ENCODE results near the gene GNAI2.
"Not testable (repeated sequence)": the region's sequence is repeated elsewhere in the genome, so short reads cannot be mapped to it uniquely, and the experiment has no call there.

GNAI2 gene

DNA sequence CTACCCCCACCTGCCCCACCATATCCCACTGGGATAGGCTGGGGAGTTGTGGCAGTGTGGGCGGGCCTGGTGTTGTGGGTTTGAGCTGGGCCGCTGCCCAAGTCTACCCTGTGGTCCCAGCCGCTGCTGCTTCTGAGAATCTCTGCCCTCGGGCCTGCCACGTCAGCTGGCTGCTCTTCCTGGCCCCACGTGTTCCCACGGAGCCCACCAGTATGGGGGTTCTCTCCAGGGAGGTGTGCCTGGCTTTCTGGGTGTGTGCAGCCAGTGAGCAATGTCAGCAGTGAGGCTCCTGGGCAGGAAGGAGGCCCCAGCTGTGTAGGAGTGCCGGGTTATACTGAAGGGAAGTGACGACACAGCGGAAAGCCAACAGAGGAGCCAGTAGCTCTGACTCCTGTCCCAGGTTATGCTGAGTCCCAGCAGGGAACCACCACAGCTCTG lies 10.5 kb downstream of the GNAI2 start:
- DNase-seq = peak; percentile 93

DNA sequence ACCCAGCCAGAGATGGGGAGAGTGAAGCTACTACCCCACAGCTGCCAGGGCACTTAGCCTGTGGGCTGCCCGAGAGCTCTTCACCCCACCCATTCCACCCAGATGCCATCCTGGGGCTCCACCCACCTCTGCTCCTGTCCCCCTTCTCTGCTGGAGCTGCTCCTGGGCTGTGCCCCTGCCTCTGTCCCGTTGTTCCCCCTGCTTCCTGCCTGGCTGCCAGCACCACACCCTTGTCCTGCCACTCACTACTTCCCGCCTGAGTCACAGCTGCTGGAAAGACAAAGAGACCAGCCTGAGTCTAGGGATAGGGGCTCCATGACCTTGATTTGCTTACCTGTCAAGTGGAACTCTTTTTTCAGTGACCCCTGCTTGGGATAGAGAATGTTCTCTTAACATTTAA lies 12.4 kb downstream of the GNAI2 start:
- DNase-seq = no peak

DNA sequence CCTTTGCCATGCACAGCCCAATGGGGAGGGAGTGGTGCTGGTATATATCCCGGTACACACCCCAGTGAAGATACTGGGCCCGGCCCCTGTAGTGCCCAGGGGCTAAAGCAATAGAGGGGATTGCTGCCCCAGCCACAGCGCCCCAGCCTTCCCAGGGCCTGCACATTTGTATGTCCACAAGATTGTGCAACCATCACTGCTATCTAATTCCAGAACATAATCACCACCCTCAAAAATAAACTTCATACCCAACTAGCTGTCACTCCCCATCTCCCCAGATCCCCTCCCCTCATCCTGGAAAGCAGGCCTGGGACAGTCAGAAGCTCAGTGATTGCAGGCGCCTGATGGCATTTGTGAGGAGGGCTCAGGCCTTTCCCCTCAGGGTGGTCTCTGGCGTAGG lies 13.5 kb downstream of the GNAI2 start:
- DNase-seq = no peak

DNA sequence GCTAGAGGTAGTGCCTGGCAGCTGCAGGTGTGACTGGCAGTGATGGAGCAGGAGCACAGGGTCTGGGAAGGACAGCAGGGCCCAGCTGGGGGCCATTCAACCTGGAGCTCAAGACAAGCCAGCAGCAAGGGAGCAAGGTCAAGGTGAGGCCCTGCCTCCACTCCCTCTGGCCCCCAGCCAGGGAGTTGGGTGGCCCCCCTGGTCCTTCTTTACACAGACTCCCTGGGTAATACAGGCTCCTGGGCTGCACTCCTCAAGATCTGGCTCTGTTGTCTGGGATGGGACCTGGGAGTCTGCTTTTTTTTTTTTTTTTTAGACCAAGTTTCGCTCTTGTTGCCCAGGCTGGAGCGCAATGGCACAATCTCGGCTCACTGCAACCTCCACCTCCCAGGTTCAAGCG lies 14.5 kb downstream of the GNAI2 start:
- no peak for DNase-seq

DNA sequence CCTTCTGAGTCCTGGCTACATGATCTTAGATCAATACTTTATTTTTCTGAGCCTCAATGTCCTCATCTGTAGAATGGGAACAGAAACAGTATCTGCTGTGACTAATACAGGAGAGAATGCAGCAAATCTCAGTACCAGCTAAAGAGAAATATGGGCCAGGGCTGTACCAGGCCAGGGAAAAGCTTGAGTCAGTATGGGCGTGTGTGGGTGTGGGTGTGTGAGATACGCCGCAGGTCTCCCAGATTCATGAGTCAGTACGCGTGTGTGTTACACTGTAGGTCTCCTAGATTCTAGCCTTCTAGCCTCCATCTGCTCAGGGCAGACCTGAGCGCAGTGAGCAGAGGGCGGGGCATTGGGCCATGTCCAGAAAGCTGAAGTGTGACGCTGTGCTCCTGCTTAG lies 15.2 kb downstream of the GNAI2 start:
- no peak for DNase-seq

DNA sequence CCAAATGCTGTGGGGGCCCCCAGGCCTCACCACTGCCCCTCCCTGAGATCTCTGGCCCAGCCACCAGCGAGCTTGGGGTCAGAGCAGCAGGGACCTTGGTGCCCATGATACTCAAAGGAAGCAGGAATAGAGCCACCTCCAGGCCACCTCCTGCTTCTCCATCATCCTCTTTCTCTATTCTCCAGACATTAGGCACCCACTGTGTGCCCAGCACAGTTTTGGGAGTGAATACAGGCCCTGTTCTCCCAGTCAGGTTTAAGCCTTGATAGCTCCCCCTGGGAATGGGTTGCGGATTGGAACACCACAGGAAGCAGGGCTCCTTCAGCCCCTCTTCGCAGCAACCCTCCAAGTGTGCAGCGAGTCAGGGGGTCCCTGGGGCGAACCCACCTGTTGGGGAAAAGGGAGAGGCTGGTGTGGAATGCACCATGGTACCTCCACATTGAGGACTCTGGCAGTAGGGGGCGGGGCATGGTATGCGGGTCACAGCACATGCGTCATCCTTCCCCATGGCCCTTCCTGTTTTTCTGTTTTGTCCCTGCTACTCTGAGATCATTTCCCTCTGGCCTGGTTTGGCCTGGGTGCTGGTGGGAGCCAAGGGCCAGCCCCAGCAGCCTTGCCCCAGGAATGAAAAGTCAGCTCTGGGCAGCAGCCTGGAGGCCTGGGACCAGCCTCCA lies 18.7 kb downstream of the GNAI2 start:
- no peak for DNase-seq

DNA sequence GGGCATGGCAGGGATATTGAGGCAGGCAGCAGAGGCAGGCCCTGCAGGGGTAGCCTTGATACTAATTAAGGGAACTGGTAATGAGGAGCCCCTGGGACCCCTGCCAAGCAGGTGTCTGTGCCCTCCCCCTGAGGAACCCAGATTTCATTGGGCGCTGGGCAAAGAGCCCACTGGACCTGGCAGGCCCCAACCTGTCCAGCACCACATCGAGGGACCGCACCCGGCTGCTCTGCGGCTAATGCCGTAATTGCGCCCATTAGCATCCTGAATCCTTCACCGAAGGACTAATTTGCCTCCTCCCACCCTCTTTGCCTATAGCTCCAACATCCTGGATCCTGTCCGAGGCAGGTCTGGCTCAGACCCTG lies 19.2 kb downstream of the GNAI2 start:
- no peak for DNase-seq

DNA sequence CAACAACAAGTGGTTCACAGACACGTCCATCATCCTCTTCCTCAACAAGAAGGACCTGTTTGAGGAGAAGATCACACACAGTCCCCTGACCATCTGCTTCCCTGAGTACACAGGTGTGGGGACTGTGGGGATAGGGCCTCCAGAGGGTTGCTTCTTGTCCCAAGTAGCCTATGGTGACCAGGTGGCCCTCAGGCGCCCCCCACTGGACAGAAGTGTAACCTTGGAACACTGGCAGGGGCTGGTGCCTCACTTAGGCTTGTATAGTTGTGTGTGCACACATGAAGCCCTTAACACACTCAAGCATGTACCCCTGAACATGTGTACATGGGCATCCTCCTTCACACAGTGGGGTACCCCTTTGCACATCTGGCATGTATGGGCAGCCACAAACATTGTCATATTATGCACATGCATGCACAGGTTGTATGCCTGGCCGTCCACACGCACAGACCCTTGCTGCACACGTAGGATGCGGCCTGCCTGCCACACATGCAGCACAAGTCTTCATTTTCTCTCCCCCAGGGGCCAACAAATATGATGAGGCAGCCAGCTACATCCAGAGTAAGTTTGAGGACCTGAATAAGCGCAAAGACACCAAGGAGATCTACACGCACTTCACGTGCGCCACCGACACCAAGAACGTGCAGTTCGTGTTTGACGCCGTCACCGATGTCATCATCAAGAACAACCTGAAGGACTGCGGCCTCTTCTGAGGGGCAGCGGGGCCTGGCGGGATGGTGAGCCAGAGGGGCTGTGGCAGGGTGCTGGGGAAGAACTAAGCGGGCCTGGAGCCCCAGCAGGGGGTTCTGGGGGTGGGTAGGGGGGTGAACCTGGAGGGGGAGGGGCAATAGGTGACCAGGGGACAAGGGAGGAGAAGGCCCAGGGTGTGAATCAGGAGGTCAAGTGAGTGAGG lies 21.2 kb downstream of the GNAI2 start:
- DNase-seq = no peak

DNA sequence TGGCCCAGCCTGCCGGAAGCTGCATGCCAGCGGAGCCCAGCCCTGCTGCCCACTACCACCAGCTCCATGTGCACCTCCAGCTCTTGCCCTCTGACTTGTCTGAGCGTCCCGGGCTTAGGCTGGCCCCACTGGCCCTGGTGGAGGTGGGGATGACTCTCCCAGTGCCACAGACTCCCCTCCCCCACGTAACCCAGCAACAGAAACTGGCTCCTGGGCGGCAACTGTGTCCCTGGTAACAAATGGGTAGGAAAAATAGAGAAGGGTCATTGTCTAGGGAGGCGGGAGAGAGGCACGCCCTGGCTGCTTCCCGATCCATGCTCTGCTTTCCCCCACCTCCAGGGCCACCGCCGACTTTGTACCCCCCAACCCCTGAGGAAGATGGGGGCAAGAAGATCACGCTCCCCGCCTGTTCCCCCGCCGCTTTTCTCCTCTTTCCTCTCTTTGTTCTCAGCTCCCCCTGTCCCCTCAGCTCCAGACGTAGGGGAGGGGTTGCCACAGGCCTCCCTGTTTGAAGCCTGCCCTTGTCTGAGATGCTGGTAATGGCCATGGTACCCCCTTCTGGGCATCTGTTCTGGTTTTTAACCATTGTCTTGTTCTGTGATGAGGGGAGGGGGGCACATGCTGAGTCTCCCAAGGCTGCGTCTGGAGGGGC lies 22.2 kb downstream of the GNAI2 start:
- no peak for DNase-seq

DNA sequence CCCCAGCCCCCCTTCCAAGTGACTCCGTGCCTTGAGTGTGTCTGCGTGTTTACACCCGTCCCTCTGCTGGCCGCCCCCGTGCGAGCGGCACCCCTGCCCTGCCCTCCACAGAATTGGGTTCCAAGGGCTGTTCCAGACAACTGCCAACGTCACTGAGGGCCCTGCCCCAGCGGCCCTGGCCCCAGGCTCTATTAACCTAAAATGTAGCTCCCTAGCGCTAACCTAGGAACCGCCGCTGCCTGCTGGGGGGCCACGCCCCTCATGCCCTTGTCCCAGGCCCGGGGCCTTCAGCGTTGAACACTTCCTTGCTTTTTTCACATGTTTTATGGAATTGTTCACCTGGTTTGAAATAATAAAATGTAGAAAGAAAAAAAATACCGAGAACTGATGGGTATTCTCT lies 23.0 kb downstream of the GNAI2 start:
- no peak for DNase-seq

DNA sequence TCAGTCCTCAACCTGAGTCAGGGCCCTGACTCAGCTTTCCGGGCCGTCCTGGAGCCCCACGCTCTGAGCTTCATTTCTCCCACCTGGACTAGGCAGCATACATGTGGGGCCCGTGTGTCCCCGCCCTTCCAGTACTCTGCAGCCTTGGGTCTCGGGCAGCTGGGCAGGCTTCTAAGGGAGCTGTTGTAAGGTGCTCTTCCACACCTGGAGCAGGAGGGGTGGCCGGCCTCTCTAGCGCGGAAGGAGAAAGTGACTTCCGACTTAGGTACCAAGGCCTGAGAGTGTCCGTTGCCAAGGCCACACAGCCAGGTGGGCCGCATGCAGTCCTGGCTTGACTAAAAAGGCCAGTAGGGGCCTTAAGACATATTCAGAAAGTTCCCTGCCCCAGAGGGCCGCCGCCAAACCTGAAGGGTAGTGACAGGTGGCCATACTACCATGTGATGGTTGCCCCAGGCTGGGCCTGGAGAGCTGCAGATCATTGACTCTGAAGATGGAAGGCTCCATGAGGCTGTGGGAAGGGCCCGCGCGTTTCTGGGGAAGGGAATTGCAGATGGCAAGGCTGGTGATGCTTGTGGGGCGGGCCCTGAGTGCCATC lies 23.5 kb downstream of the GNAI2 start:
- DNase-seq = no peak

DNA sequence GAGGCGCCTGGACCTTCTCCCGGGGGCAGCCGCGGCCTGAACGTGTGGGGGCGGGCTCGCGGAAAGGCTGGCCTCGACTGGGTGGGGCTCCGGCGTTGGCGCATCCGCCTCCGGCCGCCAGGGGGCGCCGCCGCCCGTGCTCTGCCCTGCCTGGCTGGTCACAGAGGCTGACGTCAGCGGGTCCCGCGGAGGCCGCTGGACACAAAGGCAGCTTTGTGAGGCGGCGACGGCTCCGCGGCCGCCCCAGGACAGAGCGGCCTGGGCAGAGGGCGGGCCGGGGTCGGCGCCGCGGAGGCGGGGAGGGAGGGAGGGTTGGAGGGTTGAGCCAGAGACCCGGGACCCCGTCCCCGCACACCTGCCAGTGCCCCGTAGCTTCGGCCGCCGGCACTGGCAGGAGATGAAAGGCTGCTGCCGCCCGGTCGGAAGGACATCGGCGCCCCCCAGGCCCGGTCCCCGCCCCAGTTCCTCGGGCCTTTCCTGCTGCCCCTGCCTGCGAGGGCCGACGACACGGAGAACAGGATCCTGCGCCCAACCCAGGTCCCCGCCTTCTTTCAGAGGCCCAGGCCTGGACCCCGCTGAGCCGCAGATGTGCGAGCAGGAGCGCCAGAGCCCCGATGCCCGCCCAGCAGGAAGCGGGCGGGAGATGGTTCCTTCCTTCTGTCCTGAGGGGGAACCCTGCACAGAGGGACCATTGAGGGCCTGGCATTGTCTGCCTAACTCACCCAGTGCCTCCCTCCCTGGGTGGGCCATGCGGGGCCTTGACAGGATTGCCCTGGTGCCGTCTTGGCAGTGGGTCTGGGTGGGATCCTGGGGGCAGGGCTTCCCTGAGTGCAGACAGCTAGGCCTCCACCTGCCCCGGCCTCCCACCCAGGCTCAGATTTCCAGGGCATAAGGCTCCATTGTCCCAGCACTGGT lies 24.3 kb downstream of the GNAI2 start:
- peak; percentile 42 for DNase-seq

DNA sequence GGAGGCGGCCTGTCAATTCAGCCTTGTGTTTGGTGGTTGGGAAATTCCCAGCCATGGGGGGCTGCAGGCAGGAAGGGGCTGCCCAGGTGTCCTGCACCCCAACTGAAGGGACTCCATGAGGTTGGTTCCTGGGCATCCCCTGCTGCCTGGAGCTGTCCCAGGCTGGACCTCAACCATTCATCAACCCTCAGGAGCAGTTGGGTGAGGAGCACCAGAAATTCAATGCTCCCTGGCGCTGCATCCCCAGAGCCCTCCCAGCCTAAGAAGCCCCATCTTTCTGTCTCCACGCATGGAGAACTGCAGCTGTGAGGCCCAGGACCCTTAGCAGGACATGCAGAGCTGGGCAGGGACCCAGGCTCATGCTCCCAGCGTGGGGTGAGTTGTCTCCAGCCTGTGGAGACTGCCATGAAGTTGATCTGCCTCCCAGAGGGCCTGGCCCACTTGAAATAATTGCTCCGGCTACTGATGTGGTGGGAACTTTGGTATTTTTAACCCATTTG lies 25.0 kb downstream of the GNAI2 start:
- no peak for DNase-seq

DNA sequence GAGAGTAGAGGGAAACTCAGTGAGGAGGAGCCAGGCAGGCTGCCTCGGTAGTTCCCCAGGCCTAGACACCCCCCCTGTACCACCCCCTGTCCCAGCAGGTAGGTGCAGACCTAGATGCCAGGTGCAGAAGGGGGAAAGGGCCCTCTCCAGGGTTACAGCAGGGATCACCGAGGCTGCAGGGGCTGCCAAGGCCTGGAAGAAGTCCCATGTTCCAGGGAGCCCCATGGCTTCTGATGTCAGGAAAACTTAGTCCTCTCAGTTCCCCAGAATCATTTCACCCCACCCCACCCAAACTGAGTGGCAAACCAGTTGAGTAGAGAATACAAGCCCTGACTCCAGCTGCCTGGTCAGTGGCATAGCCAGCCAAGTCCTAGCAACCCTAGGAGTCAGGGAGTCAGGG lies 25.5 kb downstream of the GNAI2 start:
- no peak for DNase-seq

DNA sequence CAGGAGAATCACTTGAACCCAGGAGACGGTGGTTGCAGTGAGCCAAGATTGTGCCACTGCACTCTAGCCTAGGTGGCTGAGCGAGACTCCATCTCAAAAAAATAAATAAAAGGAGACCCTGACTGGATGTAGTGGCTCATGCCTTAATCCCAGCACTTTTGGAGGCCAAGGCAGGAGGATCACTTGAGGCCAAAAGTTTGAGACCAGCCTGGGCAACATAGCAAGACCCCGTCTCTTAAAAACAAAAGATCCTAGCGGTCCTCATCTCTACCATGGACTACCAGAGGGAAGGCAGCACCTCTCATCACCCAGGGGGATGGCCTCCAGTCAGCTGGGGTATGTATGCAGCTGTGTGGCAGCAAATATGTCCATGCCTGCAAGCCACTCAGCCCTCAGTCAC lies 26.2 kb downstream of the GNAI2 start:
- DNase-seq = not testable (repeated sequence)

DNA sequence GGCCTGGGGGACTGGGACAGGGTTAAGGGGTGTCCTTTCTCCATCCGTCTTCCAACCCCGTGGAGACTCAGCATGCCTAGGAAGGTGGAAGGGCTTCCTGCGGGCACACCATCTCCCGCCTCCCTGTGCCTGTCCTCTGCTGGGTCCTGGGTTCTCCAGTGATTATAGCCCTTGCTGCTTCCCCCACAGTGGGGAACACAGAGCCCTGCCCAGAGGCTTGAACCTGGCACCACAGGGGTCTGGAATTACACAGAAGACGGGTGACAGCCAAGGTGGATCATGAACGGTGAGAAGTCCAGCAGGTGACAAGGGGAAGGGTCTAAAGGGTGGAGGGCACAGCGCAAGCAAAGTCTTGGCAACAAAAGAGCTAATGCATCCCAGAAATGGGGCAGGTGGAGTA lies 26.8 kb downstream of the GNAI2 start:
- DNase-seq = no peak

DNA sequence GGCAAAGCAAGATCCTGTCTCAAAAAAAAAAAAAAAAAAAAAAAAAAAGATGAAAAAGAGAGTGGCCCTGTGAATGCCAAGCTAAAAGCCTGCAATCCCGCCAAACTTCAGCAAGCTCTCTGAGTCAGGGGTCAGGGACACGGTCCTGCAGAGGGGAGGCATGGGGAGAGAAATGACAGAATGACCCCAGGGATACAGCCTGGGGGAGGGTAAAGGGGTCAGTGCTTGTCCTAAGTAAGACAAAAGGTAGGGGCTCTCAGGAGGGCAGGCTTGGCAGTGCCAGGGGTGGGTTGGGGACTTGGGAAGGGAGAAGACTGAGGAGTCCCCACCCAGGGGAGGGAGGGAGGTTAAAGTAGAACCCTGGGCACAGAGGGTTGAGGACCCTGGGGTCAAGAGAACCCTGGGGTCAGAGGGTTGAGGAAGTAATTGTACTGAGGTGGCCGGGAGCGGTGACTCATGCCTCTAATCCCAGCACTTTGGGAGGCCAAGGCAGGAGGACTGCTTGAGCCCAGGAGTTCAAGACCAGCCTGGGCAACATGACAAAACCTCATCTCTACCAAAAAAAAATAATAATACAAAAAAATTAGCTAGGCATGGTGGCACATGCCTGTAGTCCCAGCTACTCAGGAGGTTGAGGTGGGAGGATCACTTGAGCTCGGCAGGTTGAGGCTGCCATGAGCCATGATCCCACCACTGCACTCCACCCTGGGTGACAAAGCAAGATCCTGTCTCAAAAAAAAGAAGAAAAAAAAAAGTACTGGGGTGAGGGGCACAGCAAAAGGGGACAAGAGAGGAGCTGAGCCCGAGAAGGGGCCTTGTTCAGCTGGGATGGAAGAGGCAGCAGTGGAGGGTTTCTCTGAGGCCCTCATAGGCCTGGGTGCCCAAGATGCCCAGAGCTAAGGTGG lies 27.7 kb downstream of the GNAI2 start:
- no peak for DNase-seq

DNA sequence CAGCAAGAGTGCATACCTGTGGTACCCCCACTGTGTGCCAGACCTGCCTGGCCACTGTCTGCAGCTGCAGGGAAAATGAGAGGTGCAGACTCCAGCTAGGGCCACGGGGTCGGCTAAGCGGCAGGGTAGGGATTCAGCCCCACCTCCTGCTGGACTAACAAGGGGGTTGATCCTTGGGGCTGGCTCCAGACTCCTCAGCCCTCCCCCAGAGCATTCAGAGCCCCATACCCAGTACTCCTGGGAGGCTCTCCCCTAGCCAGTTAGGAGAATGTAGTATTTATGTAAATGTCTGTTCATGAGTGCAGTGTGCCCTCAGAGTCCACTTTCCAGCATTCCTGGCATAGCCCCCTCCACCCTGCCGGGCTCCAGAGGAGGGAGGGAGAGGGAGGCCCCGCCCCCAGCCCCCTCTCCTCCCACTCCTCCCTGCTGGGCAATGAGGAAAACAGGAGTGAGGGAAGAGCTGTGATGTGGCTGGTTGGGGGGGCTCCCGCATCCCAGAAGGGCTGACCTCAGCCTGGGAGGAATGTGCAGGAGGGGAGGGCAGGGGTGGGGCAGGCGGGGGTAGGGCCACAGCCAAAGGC lies 28.5 kb downstream of the GNAI2 start:
- DNase-seq = no peak

DNA sequence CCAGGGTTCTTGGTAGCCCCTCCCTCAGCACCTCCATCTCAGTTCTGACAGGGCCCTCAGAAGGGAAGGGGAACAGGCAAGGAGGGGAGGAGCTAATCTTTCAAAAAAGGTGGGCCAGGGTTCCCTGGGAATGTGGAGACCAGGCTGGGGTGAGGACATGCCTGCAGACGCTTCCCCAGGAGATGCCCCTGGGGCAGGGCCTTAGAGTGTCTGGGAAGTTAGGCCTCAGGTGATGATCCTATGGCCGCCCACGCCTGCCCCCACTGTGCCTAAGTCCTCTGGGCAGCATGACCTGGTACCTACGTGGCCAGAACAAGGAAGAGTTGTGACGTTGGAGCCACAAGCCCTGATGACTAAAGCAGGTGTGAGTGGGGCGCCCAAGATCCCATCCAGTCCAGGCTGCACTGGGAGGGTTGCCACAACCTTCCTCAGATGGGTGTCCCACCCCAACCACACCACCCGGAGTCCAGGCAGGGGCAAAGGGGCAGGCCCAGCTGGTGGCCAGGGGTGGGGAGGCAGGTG lies 29.0 kb downstream of the GNAI2 start:
- DNase-seq = no peak

DNA sequence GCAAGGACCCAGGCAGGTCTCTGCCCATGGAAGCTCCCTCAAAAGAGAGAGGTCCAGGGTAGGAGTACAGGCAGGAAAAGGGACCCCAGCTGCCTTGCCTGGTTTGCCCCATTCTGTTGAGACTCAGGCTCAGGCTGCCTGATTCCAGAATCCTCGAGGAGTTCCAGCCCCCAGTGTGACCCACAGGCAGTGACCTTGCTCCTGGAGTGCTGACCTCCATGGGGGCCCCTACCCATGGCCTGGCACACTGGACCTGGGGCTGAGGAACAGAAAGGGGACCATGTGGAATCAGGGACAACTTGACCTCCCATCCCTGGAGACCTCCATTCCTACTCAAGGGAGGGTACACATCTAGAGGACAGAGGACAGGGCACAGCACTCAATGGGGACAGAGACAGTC lies 29.6 kb downstream of the GNAI2 start:
- no peak for DNase-seq

DNA sequence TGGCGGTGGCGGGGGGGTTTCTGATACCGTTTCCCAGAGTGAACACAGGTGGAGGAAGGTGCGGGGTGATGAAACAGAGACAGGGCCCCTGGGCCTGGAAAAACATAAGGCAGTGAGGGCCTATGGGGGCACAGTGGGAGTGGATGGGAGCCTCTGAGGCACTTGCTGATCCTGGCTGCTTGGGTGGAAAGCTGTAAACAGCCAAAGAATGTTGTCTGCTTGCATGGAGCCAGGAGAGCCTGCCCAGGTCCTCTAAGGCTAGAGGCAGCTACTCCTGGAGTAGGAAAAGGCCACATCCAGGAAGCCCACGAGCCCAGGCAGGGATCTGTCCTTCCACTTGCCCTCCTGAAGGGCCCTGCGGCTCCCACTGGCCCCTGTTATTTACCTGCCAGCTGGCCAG lies 30.0 kb downstream of the GNAI2 start:
- DNase-seq = no peak

Measured in GF-D8 (cell line).